WTC11 (cell line): ENCODE data around the gene CHRM2. TPM values are rescaled to one million over a fixed set of nuclear protein-coding genes. Genes with fewer than 3 reads are reported as not detected.

Experiments
- ATAC-seq: fragments of 200-7000 bp; cut with Tn5 transposase; 2 replicates; pipeline ENCODE4 v1.10.0; 2021; ENCODE audit warnings: mild to moderate bottlenecking, moderate library complexity
- CTCF ChIA-PET: fragments of 300-600 bp; sonication (Branson Sonifier 250); formaldehyde crosslinking; loops from one replicate; lab custom pipeline; 2021; ENCODE audit warnings: antibody characterized with exemption; lab: Charles Lee
- POLR2A ChIA-PET: fragments of 350-600 bp; sonication (Branson Sonifier 250); formaldehyde crosslinking; loops from one replicate; lab custom pipeline; 2021; ENCODE audit warnings: antibody characterized with exemption; lab: Charles Lee
- DNase-seq: peaks from one replicate; pipeline ENCODE4 v3.0.0; 2021; ENCODE audit warnings: low spot score
- H3K27ac Mint-ChIP-seq: 2 replicates; pipeline ENCODE4 v1.8.0; 2021; ENCODE audit warnings: mixed read lengths
- H3K27me3 Mint-ChIP-seq: 2 replicates; pipeline ENCODE4 v1.8.0; 2021; ENCODE audit warnings: low read depth, mild to moderate bottlenecking, moderate library complexity, mixed read lengths
- H3K36me3 Mint-ChIP-seq: 2 replicates; pipeline ENCODE4 v1.8.0; 2021; ENCODE audit warnings: mixed read lengths
- H3K4me1 Mint-ChIP-seq: 2 replicates; pipeline ENCODE4 v1.8.0; 2022; ENCODE audit warnings: mixed read lengths
- H3K4me3 Mint-ChIP-seq: 2 replicates; pipeline ENCODE4 v1.8.0; 2021; ENCODE audit warnings: mild to moderate bottlenecking, moderate library complexity, mixed read lengths
- H3K9me3 Mint-ChIP-seq: 2 replicates; pipeline ENCODE4 v1.8.0; 2021; ENCODE audit warnings: mixed read lengths
- AR ChIP-seq: fragments of 250-450 bp; sonication (Bioruptor Pico); IDR thresholded peaks from 2 replicates; pipeline ENCODE4 v1.9.0; 2021; ENCODE audit warnings: mild to moderate bottlenecking
- ATF2 ChIP-seq: sonication (generic); formaldehyde crosslinking; IDR thresholded peaks from 2 replicates; pipeline ENCODE4 v1.8.1; 2022; ENCODE audit warnings: low read depth, missing genetic modification reagents, borderline replicate concordance
- ERG ChIP-seq: fragments of 250-450 bp; sonication (Bioruptor Pico); IDR thresholded peaks from 2 replicates; pipeline ENCODE4 v1.8.0; 2021; ENCODE audit warnings: mild to moderate bottlenecking
- FOXJ3 ChIP-seq: sonication (generic); formaldehyde crosslinking; IDR thresholded peaks from 2 replicates; pipeline ENCODE4 v1.9.0; 2021; ENCODE audit warnings: missing genetic modification reagents, mild to moderate bottlenecking, borderline replicate concordance
- GABPB1 ChIP-seq: sonication (generic); formaldehyde crosslinking; IDR thresholded peaks from 2 replicates; pipeline ENCODE4 v1.8.1; 2023; ENCODE audit warnings: mild to moderate bottlenecking, missing genetic modification reagents
- IRF1 ChIP-seq: sonication (generic); formaldehyde crosslinking; IDR thresholded peaks from 2 replicates; pipeline ENCODE4 v1.8.0; 2023; ENCODE audit warnings: missing genetic modification reagents
- KAT7 ChIP-seq: sonication (generic); formaldehyde crosslinking; IDR thresholded peaks from 2 replicates; pipeline ENCODE4 v1.8.1; 2023; ENCODE audit warnings: missing genetic modification reagents, mild to moderate bottlenecking, borderline replicate concordance
- MLX ChIP-seq: sonication (generic); formaldehyde crosslinking; IDR thresholded peaks from 2 replicates; pipeline ENCODE4 v1.8.1; 2023; ENCODE audit warnings: mild to moderate bottlenecking, missing genetic modification reagents, moderate library complexity
- NFYB ChIP-seq: sonication (generic); formaldehyde crosslinking; conservative IDR thresholded peaks from 2 replicates; pipeline ENCODE4 v1.8.0; 2022; ENCODE audit warnings: low read depth, missing genetic modification reagents
- PRDM15 ChIP-seq: sonication (generic); formaldehyde crosslinking; IDR thresholded peaks from 2 replicates; pipeline ENCODE4 v1.8.0; 2022; ENCODE audit warnings: missing genetic modification reagents
- PREB ChIP-seq: sonication (generic); formaldehyde crosslinking; IDR thresholded peaks from 2 replicates; pipeline ENCODE4 v1.8.1; 2022; ENCODE audit warnings: mild to moderate bottlenecking, missing genetic modification reagents, moderate library complexity, borderline replicate concordance
- SMAD4 ChIP-seq: sonication (generic); formaldehyde crosslinking; IDR thresholded peaks from 2 replicates; pipeline ENCODE4 v1.8.0; 2022; ENCODE audit warnings: mild to moderate bottlenecking, missing genetic modification reagents
- TCF7 ChIP-seq: sonication (generic); formaldehyde crosslinking; IDR thresholded peaks from 2 replicates; pipeline ENCODE4 v1.8.0; 2022; ENCODE audit warnings: mild to moderate bottlenecking, low read depth, missing genetic modification reagents, moderate library complexity
- TEAD4 ChIP-seq: sonication (generic); formaldehyde crosslinking; IDR thresholded peaks from 2 replicates; pipeline ENCODE4 v1.8.0; 2022; ENCODE audit warnings: mild to moderate bottlenecking, missing genetic modification reagents
- ZMAT4 ChIP-seq: fragments of 250-450 bp; sonication (Bioruptor Pico); IDR thresholded peaks from 2 replicates; pipeline ENCODE4 v1.9.0; 2021; ENCODE audit warnings: mild to moderate bottlenecking
- ZNF512 ChIP-seq: sonication (generic); formaldehyde crosslinking; IDR thresholded peaks from 2 replicates; pipeline ENCODE4 v1.8.1; 2022; ENCODE audit warnings: missing genetic modification reagents, borderline replicate concordance
- total RNA-seq: library from RNA; stranded (reverse); gene quantifications from 3 replicates; pipeline ENCODE4 v1.2.3, GENCODE V29; 2021

Gene CHRM2
- total RNA-seq, 1 experiment from 2014 or later: 0.15 TPM

GRCh38 chr7:137006293-137006692 is 137.8 kb downstream of the CHRM2 start (continued):
- TF ChIP-seq IRF1: no peak
- no peak for TF ChIP-seq PREB
- no peak for TF ChIP-seq SMAD4
- no peak for TF ChIP-seq TEAD4 (CRISPR knock-in tag)
- no peak for TF ChIP-seq KAT7 (CRISPR knock-in tag)
- TF ChIP-seq ERG (CRISPR knock-in tag): no peak
- TF ChIP-seq, all 79 proteins: peak for 0

GRCh38 chr7:137007001-137007694 is 138.7 kb downstream of the CHRM2 start:
- no peak overlapping the region for H3K4me3 Mint-ChIP-seq
- no peaks in the 10 kb centered on the region for H3K36me3 Mint-ChIP-seq
- ChIA-PET CTCF (no interaction called here), POLR2A (no interaction called here)
- no peaks in the 10 kb centered on the region for H3K9me3 Mint-ChIP-seq
- peaks cover 9% of the 10 kb centered on the region for H3K27me3 Mint-ChIP-seq
- H3K4me1 Mint-ChIP-seq: no peaks in the 10 kb centered on the region
- no peak overlapping the region for H3K27ac Mint-ChIP-seq
- ATAC-seq (no peak), DNase-seq (no peak)
- TF ChIP-seq TCF7 (CRISPR knock-in tag): no peak
- no peak for TF ChIP-seq ZNF512 (CRISPR knock-in tag)
- no peak for TF ChIP-seq NFYB (CRISPR knock-in tag)
- TF ChIP-seq ATF2: no peak
- TF ChIP-seq AR (CRISPR knock-in tag): no peak
- TF ChIP-seq MLX: no peak
- TF ChIP-seq GABPB1 (CRISPR knock-in tag): no peak
- no peak for TF ChIP-seq PRDM15 (CRISPR knock-in tag)
- no peak for TF ChIP-seq ZMAT4 (CRISPR knock-in tag)
- TF ChIP-seq TEAD4 (CRISPR knock-in tag): no peak
- TF ChIP-seq FOXJ3 (CRISPR knock-in tag): no peak
